ENCODE measurements around the gene PNISR.

The PNISR gene

DNA sequence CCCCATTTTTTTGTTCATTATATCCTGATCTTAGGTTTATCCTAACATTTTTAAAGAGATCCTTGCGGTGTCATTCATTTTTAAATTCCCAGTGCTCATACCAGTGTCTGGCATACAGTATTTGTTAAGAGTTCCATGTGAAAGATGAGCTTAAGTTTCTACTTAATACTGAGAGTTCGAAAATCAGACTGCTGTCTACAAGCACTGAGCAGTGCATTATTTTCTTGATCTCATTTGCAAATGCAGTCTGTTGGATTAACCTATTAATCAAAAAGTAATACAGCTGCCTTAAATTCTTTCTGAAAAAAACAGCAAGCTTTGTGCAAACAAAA, 31.8 kb downstream of the PNISR start:
- TF ChIP-seq, protein P1, sequence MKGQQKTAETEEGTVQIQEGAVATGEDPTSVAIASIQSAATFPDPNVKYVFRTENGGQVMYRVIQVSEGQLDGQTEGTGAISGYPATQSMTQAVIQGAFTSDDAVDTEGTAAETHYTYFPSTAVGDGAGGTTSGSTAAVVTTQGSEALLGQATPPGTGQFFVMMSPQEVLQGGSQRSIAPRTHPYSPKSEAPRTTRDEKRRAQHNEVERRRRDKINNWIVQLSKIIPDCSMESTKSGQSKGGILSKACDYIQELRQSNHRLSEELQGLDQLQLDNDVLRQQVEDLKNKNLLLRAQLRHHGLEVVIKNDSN (IDR thresholded peaks at IDR 0.05): no peak
- TF ChIP-seq, protein P2, sequence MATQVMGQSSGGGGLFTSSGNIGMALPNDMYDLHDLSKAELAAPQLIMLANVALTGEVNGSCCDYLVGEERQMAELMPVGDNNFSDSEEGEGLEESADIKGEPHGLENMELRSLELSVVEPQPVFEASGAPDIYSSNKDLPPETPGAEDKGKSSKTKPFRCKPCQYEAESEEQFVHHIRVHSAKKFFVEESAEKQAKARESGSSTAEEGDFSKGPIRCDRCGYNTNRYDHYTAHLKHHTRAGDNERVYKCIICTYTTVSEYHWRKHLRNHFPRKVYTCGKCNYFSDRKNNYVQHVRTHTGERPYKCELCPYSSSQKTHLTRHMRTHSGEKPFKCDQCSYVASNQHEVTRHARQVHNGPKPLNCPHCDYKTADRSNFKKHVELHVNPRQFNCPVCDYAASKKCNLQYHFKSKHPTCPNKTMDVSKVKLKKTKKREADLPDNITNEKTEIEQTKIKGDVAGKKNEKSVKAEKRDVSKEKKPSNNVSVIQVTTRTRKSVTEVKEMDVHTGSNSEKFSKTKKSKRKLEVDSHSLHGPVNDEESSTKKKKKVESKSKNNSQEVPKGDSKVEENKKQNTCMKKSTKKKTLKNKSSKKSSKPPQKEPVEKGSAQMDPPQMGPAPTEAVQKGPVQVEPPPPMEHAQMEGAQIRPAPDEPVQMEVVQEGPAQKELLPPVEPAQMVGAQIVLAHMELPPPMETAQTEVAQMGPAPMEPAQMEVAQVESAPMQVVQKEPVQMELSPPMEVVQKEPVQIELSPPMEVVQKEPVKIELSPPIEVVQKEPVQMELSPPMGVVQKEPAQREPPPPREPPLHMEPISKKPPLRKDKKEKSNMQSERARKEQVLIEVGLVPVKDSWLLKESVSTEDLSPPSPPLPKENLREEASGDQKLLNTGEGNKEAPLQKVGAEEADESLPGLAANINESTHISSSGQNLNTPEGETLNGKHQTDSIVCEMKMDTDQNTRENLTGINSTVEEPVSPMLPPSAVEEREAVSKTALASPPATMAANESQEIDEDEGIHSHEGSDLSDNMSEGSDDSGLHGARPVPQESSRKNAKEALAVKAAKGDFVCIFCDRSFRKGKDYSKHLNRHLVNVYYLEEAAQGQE (IDR thresholded peaks at IDR 0.05; ENCODE audit: low read depth): no peak
- TF ChIP-seq YY1 (IDR thresholded peaks at IDR 0.05; ENCODE audit: low read depth): no peak
- TF ChIP-seq, protein P3, sequence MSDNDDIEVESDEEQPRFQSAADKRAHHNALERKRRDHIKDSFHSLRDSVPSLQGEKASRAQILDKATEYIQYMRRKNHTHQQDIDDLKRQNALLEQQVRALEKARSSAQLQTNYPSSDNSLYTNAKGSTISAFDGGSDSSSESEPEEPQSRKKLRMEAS (IDR thresholded peaks at IDR 0.05): no peak
- TF ChIP-seq RAD21 (IDR thresholded peaks at IDR 0.05; ENCODE audit: low read depth): no peak
- no peak for TF ChIP-seq CEBPB (IDR thresholded peaks at IDR 0.05)
- TF ChIP-seq EP300 (IDR thresholded peaks at IDR 0.05; ENCODE audit: borderline replicate concordance): no peak
- TF ChIP-seq EGR1 (IDR thresholded peaks at IDR 0.05): no peak
- TF ChIP-seq NFIC (IDR thresholded peaks at IDR 0.05): no peak
- TF ChIP-seq FOXM1 (IDR thresholded peaks at IDR 0.05; ENCODE audit: borderline replicate concordance, low read depth): no peak
- no peak for TF ChIP-seq CREB1 (IDR thresholded peaks at IDR 0.05; ENCODE audit: low read depth)
- TF ChIP-seq TEAD4 (IDR thresholded peaks at IDR 0.05): no peak

DNA sequence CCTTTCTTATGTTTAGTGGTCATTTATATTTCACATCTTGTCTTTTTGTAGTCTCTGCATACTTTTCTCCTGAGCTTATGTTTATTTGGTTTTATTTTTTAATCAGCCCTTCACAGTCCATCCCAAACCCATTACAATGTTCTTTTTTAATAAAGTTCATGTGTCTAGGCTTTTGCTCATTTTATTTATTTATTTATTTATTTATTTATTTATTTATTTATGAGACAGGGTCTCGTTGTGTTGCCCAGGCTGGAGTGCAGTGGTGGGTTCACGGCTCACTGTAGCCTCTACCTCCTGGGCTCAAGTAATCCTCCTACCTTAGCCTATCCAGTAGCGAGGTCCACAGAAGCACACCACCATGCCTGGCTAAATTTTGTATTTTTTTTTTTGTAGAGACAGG, 34.2 kb downstream of the PNISR start:
- TF ChIP-seq NFIC (IDR thresholded peaks at IDR 0.05) (no peak), YY1 (IDR thresholded peaks at IDR 0.05; ENCODE audit: low read depth) (no peak), ZBTB7A (IDR thresholded peaks at IDR 0.05; ENCODE audit: low read depth) (no peak), TEAD4 (IDR thresholded peaks at IDR 0.05) (no peak), EP300 (IDR thresholded peaks at IDR 0.05; ENCODE audit: borderline replicate concordance) (no peak), RAD21 (IDR thresholded peaks at IDR 0.05; ENCODE audit: low read depth) (no peak), FOXM1 (IDR thresholded peaks at IDR 0.05; ENCODE audit: borderline replicate concordance, low read depth) (no peak), CEBPB (IDR thresholded peaks at IDR 0.05) (no peak), EGR1 (IDR thresholded peaks at IDR 0.05) (no peak), TAF1 (IDR thresholded peaks at IDR 0.05; ENCODE audit: low read depth) (no peak), CREB1 (IDR thresholded peaks at IDR 0.05; ENCODE audit: low read depth) (no peak)
- TF ChIP-seq, protein P2 (IDR thresholded peaks at IDR 0.05; ENCODE audit: low read depth): no peak
- TF ChIP-seq, protein P3 (IDR thresholded peaks at IDR 0.05): no peak
- TF ChIP-seq, protein P1 (IDR thresholded peaks at IDR 0.05): no peak

DNA sequence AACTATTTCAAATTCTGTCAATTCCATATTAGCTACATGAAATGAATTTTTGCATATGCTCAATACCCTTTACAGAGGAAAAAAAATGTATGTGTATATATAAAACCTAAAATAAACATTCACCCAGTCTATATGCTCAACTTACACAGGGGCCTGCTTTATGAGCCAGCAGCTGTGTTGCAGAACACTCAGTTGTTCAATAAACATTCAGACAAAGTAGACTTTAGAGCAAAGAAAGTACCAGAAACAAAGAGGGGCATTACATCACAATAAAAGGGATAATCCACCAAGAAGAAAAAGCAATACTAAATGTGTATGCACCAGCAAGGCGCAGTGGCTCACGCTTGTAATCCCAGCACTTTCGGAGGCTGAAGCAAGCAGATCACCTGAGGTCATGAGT, 40.6 kb downstream of the PNISR start:
- TF ChIP-seq, protein P2 (IDR thresholded peaks at IDR 0.05; ENCODE audit: low read depth): no peak
- TF ChIP-seq FOXM1 (IDR thresholded peaks at IDR 0.05; ENCODE audit: borderline replicate concordance, low read depth) (no peak), ZBTB7A (IDR thresholded peaks at IDR 0.05; ENCODE audit: low read depth) (no peak), NFIC (IDR thresholded peaks at IDR 0.05) (no peak), RAD21 (IDR thresholded peaks at IDR 0.05; ENCODE audit: low read depth) (no peak), EP300 (IDR thresholded peaks at IDR 0.05; ENCODE audit: borderline replicate concordance) (no peak), CREB1 (IDR thresholded peaks at IDR 0.05; ENCODE audit: low read depth) (no peak), TEAD4 (IDR thresholded peaks at IDR 0.05) (no peak)
- TF ChIP-seq, protein P3 (IDR thresholded peaks at IDR 0.05): no peak

- TF ChIP-seq, protein P3 (IDR thresholded peaks at IDR 0.05): no peak
- TF ChIP-seq TEAD4 (IDR thresholded peaks at IDR 0.05) (no peak), NFIC (IDR thresholded peaks at IDR 0.05) (no peak), EGR1 (IDR thresholded peaks at IDR 0.05) (no peak), EP300 (IDR thresholded peaks at IDR 0.05; ENCODE audit: borderline replicate concordance) (no peak), CREB1 (IDR thresholded peaks at IDR 0.05; ENCODE audit: low read depth) (no peak), ZBTB7A (IDR thresholded peaks at IDR 0.05; ENCODE audit: low read depth) (no peak), TCF12 (IDR thresholded peaks at IDR 0.05; ENCODE audit: low read depth) (no peak), CEBPB (IDR thresholded peaks at IDR 0.05) (no peak), YY1 (IDR thresholded peaks at IDR 0.05; ENCODE audit: low read depth) (no peak), RAD21 (IDR thresholded peaks at IDR 0.05; ENCODE audit: low read depth) (no peak), FOXM1 (IDR thresholded peaks at IDR 0.05; ENCODE audit: borderline replicate concordance, low read depth) (no peak), TAF1 (IDR thresholded peaks at IDR 0.05; ENCODE audit: low read depth) (no peak)
- TF ChIP-seq, protein P1 (IDR thresholded peaks at IDR 0.05): no peak
- TF ChIP-seq, protein P2 (IDR thresholded peaks at IDR 0.05; ENCODE audit: low read depth): no peak
Measured at GRCh38 chr6:99378636-99379035, 46.5 kb downstream of the PNISR start.

Measured in Ishikawa (cell line).